ENCODE data around the gene ADGRL2. TPM values are rescaled to one million over a fixed set of nuclear protein-coding genes. Genes with fewer than 3 reads are reported as not detected.
A peak's percentile ranks its signal among the peaks of the same experiment; 100 is the strongest.

Gene ADGRL2
- total RNA-seq, 1 experiment from 2014 or later, result 34.2 TPM

- DNase-seq (ENCODE audit: low read depth, low spot score) (no peak), ATAC-seq (no peak)
- Histone ChIP-seq H3K4me1 (ENCODE audit: control insufficient read depth, insufficient read depth, low read length) (no peaks in the 10 kb centered on the region), H3K4me3 (ENCODE audit: low read depth in 2 of 2, low read length in 2 of 2) (no peak overlapping the region), H3K36me3 (ENCODE audit: control insufficient read depth, insufficient read depth, low read length) (no peaks in the 10 kb centered on the region), H3K9me3 (ENCODE audit: control insufficient read depth, insufficient read depth, low read depth, low read length) (no peaks in the 10 kb centered on the region), H3K27me3 (ENCODE audit: control insufficient read depth, insufficient read depth, low read length) (no peaks in the 10 kb centered on the region), H3K27ac (ENCODE audit: low read length) (no peak overlapping the region)
- POLR2A ChIA-PET, result no interaction called here
- no TSS peak for BruUV-seq (replicated peaks)
- TF ChIP-seq TCF7L2 (IDR thresholded peaks at IDR 0.05; ENCODE audit: low read depth, low read length) (no peak), REST (IDR thresholded peaks at IDR 0.05; ENCODE audit: insufficient read depth in 1 of 2, low read depth in 2 of 2, low read length in 1 of 2) (no peak), SIN3A (IDR thresholded peaks at IDR 0.05; ENCODE audit: borderline replicate concordance, insufficient read depth, low read depth, low read length) (no peak), POLR2AphosphoS5 (IDR thresholded peaks at IDR 0.05; ENCODE audit: low read depth, low read length) (no peak)
- TF ChIP-seq, protein P1, sequence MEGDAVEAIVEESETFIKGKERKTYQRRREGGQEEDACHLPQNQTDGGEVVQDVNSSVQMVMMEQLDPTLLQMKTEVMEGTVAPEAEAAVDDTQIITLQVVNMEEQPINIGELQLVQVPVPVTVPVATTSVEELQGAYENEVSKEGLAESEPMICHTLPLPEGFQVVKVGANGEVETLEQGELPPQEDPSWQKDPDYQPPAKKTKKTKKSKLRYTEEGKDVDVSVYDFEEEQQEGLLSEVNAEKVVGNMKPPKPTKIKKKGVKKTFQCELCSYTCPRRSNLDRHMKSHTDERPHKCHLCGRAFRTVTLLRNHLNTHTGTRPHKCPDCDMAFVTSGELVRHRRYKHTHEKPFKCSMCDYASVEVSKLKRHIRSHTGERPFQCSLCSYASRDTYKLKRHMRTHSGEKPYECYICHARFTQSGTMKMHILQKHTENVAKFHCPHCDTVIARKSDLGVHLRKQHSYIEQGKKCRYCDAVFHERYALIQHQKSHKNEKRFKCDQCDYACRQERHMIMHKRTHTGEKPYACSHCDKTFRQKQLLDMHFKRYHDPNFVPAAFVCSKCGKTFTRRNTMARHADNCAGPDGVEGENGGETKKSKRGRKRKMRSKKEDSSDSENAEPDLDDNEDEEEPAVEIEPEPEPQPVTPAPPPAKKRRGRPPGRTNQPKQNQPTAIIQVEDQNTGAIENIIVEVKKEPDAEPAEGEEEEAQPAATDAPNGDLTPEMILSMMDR (IDR thresholded peaks at IDR 0.05), result no peak
- in situ Hi-C loops (cut with HindIII; ENCODE audit: low pct_unique_long_range_greater_than_20kb, low sequenced_read_pairs) (no loop called here), intact Hi-C loops (cut with micrococcal nuclease; ENCODE audit: unreplicated experiment) (no loop called here)
- CTCF ChIA-PET, result no interaction called here
Measured at GRCh38 chr1:81797701-81798100, 3.0 kb upstream of the ADGRL2 start.

DNA sequence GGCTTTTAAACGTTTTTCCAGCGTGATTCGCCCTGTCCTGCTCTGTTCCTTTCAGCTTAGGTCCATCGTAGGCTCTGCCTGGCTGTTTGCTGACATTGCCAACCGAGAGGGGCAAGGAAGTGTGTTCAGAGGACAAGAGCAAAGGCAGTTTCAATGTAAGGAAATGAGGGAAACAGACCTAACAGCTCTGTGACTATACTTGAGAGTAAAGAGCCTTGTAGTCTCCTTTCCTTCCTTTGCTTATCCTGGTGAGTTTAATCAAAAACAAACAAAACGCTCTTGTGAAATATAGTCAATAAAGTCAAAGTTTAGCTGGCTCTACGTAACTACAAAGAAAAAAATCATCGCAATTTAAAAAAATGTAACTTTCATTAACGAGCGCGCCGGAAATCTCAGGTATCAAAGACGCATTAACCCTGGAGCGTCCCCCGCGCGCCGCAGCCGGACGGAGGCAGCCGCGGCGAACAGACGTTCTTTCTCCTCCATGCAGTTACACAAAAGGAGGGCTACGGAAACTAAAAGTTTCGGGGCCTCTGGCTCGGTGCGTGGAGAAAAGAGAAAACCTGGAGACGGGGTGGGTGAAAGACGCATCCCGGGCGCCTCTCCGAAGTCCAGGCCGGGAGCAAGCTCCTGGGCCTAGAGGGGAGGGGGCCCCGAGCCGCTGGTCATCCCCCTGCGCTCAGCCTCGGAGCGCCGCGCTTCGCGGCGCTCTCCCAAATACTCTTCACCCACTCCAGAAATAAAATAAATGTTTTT, 617 bp upstream of the ADGRL2 start:
- TF ChIP-seq, protein P1 (IDR thresholded peaks at IDR 0.05), result no peak
- TF ChIP-seq POLR2AphosphoS5 (IDR thresholded peaks at IDR 0.05; ENCODE audit: low read depth, low read length), result no peak
- no peak for TF ChIP-seq REST (IDR thresholded peaks at IDR 0.05; ENCODE audit: insufficient read depth in 1 of 2, low read depth in 2 of 2, low read length in 1 of 2)
- no peak for TF ChIP-seq SIN3A (IDR thresholded peaks at IDR 0.05; ENCODE audit: borderline replicate concordance, insufficient read depth, low read depth, low read length)
- H3K4me3 ChIP-seq (ENCODE audit: low read depth in 2 of 2, low read length in 2 of 2), result peak overlapping the region; percentile 66 to 73
- in situ Hi-C loops (cut with HindIII; ENCODE audit: low pct_unique_long_range_greater_than_20kb, low sequenced_read_pairs), result no loop called here
- ChIA-PET CTCF (no interaction called here), POLR2A (no interaction called here)
- H3K4me1 ChIP-seq (ENCODE audit: control insufficient read depth, insufficient read depth, low read length), result peaks cover 4% of the 10 kb centered on the region; the same call in 1 of the 2 replicates
- intact Hi-C loops (cut with micrococcal nuclease; ENCODE audit: unreplicated experiment), result loop anchor here (2.0 kb wide), 1 partner anchor 251 kb away; no protein-coding TSS in a partner anchor
- H3K36me3 ChIP-seq (ENCODE audit: control insufficient read depth, insufficient read depth, low read length), result no peaks in the 10 kb centered on the region
- no peaks in the 10 kb centered on the region for H3K9me3 ChIP-seq (ENCODE audit: control insufficient read depth, insufficient read depth, low read depth, low read length)
- ATAC-seq (peak; percentile 31), DNase-seq (ENCODE audit: low read depth, low spot score) (no peak)
- BruUV-seq (replicated peaks), result no TSS peak
- peak overlapping the region; percentile 85 for H3K27ac ChIP-seq (ENCODE audit: low read length)
- H3K27me3 ChIP-seq (ENCODE audit: control insufficient read depth, insufficient read depth, low read length), result no peaks in the 10 kb centered on the region
